ENCODE measurements around the gene GPR137.

DNA sequence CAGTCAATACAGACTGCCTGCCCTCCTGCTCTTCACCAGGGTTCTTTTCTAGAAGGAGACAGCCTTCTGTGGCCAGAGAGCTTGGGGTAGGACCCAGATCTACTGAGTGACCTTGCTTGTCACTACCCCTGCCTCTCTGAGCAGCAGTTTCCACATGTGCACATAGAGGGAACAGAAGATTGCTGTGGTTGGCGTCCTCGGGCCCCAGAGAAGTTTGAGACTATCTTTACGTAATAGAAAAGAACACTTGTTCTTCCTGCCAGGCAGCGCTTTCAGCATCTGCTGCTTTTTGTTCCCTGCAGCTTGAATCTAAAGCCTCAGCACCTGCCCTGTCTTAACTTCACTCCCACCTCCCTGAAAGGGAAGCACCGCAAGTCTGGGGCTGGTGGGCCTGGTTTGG lies 46.6 kb upstream of the GPR137 start:
- TF ChIP-seq, protein P1, sequence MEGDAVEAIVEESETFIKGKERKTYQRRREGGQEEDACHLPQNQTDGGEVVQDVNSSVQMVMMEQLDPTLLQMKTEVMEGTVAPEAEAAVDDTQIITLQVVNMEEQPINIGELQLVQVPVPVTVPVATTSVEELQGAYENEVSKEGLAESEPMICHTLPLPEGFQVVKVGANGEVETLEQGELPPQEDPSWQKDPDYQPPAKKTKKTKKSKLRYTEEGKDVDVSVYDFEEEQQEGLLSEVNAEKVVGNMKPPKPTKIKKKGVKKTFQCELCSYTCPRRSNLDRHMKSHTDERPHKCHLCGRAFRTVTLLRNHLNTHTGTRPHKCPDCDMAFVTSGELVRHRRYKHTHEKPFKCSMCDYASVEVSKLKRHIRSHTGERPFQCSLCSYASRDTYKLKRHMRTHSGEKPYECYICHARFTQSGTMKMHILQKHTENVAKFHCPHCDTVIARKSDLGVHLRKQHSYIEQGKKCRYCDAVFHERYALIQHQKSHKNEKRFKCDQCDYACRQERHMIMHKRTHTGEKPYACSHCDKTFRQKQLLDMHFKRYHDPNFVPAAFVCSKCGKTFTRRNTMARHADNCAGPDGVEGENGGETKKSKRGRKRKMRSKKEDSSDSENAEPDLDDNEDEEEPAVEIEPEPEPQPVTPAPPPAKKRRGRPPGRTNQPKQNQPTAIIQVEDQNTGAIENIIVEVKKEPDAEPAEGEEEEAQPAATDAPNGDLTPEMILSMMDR (IDR thresholded peaks at IDR 0.05; ENCODE audit: low read depth, low read length, missing input control): no peak
- TF ChIP-seq GABPA (IDR thresholded peaks at IDR 0.05 in 1 of 2, conservative IDR thresholded peaks at IDR 0.05 in 1 of 2) (no peak), TAF1 (conservative IDR thresholded peaks at IDR 0.05) (no peak), EGR1 (IDR thresholded peaks at IDR 0.05; ENCODE audit: low read depth in 2 of 2) (no peak), SP1 (IDR thresholded peaks at IDR 0.05) (no peak), RXRA (IDR thresholded peaks at IDR 0.05) (no peak)
- TF ChIP-seq, protein P2, sequence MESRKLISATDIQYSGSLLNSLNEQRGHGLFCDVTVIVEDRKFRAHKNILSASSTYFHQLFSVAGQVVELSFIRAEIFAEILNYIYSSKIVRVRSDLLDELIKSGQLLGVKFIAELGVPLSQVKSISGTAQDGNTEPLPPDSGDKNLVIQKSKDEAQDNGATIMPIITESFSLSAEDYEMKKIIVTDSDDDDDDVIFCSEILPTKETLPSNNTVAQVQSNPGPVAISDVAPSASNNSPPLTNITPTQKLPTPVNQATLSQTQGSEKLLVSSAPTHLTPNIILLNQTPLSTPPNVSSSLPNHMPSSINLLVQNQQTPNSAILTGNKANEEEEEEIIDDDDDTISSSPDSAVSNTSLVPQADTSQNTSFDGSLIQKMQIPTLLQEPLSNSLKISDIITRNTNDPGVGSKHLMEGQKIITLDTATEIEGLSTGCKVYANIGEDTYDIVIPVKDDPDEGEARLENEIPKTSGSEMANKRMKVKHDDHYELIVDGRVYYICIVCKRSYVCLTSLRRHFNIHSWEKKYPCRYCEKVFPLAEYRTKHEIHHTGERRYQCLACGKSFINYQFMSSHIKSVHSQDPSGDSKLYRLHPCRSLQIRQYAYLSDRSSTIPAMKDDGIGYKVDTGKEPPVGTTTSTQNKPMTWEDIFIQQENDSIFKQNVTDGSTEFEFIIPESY (IDR thresholded peaks at IDR 0.05): no peak
- TF ChIP-seq, protein P3, sequence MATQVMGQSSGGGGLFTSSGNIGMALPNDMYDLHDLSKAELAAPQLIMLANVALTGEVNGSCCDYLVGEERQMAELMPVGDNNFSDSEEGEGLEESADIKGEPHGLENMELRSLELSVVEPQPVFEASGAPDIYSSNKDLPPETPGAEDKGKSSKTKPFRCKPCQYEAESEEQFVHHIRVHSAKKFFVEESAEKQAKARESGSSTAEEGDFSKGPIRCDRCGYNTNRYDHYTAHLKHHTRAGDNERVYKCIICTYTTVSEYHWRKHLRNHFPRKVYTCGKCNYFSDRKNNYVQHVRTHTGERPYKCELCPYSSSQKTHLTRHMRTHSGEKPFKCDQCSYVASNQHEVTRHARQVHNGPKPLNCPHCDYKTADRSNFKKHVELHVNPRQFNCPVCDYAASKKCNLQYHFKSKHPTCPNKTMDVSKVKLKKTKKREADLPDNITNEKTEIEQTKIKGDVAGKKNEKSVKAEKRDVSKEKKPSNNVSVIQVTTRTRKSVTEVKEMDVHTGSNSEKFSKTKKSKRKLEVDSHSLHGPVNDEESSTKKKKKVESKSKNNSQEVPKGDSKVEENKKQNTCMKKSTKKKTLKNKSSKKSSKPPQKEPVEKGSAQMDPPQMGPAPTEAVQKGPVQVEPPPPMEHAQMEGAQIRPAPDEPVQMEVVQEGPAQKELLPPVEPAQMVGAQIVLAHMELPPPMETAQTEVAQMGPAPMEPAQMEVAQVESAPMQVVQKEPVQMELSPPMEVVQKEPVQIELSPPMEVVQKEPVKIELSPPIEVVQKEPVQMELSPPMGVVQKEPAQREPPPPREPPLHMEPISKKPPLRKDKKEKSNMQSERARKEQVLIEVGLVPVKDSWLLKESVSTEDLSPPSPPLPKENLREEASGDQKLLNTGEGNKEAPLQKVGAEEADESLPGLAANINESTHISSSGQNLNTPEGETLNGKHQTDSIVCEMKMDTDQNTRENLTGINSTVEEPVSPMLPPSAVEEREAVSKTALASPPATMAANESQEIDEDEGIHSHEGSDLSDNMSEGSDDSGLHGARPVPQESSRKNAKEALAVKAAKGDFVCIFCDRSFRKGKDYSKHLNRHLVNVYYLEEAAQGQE (IDR thresholded peaks at IDR 0.05): no peak
